B cell (primary cell): ENCODE data around the gene LUM. TPM values are rescaled to one million over a fixed set of nuclear protein-coding genes. Genes with fewer than 3 reads are reported as not detected.

Experiments
- ATAC-seq: fragments of 200-7000 bp; cut with Tn5 transposase; one replicate; pipeline ENCODE4 v1.10.0; 2021; ENCODE audit warnings: low read depth, mild to moderate bottlenecking, moderate number of reproducible peaks, moderate library complexity
- CTCF ChIA-PET: fragments of 350-600 bp; sonication (Branson Sonifier 250); formaldehyde crosslinking; loops from one replicate; lab custom pipeline; 2021; ENCODE audit warnings: antibody characterized with exemption, inconsistent platforms; lab: Charles Lee
- POLR2A ChIA-PET: fragments of 350-600 bp; sonication (Branson Sonifier 250); formaldehyde crosslinking; loops from one replicate; lab custom pipeline; 2021; ENCODE audit warnings: antibody characterized with exemption; lab: Charles Lee
- DNase-seq: peaks from one replicate; pipeline ENCODE4 v3.0.0; 2013
- H2AFZ ChIP-seq: 2 replicates; pipeline ENCODE4 v1.6.1; 2012; ENCODE audit warnings: mild to moderate bottlenecking, low read depth, low read length; ENCODE audit not compliant: insufficient read depth, poor library complexity, severe bottlenecking
- H3K27ac ChIP-seq, 2 donors: 1 replicate in 1 of 2; 2 replicates in 1 of 2; pipeline ENCODE4 v1.5.1; 2012 to 2013; ENCODE audit warnings: low read length in 2 of 2, mild to moderate bottlenecking in 2 of 2, moderate library complexity in 1 of 2
- H3K27me3 ChIP-seq, 4 experiments: fragments of 200-600 bp in 1 of 4; sonication (generic) in 1 of 4; replicated peaks in 1 of 4; 1 replicate in 2 of 4; 2 replicates in 2 of 4; pipeline versions ENCODE4 v1.6.1 to v1.7.0; 2013 to 2016; ENCODE audit warnings: low read length in 3 of 4, mild to moderate bottlenecking in 2 of 4, mixed read lengths in 1 of 4, moderate library complexity in 1 of 4; ENCODE audit not compliant: insufficient read depth in 4 of 4, control insufficient read depth in 3 of 4; ENCODE audit errors: control extremely low read depth in 1 of 4
- H3K36me3 ChIP-seq, 2 experiments: replicated peaks in 1 of 2; 1 replicate in 1 of 2; 2 replicates in 1 of 2; pipeline versions ENCODE4 v1.6.1 to v1.7.1; 2013; ENCODE audit warnings: low read length in 1 of 2; ENCODE audit not compliant: insufficient read depth in 2 of 2, control insufficient read depth in 1 of 2; ENCODE audit errors: control extremely low read depth in 1 of 2, extremely low read depth in 1 of 2
- H3K4me1 ChIP-seq, 2 donors: fragments of 200-600 bp in 1 of 2; sonication (generic) in 1 of 2; 1 replicate in 1 of 2; 2 replicates in 1 of 2; pipeline versions ENCODE4 v1.5.1 to v1.6.1; 2013 to 2017; ENCODE audit warnings: low read length in 2 of 2; ENCODE audit not compliant: control insufficient read depth in 2 of 2, insufficient read depth in 2 of 2
- H3K4me2 ChIP-seq: replicated peaks from 2 replicates; pipeline ENCODE3; 2012; ENCODE audit warnings: mild to moderate bottlenecking, low read depth, low read length; ENCODE audit not compliant: poor library complexity, severe bottlenecking
- H3K4me3 ChIP-seq, 5 experiments: fragments of 200-600 bp in 1 of 5; sonication (generic) in 1 of 5; 1 replicate in 3 of 5; 2 replicates in 2 of 5; pipeline versions ENCODE4 v1.5.1 to v1.7.0; 2011 to 2016; ENCODE audit warnings: low read length in 4 of 5, mild to moderate bottlenecking in 4 of 5, low read depth in 2 of 5, control low read depth in 1 of 5, moderate library complexity in 1 of 5; ENCODE audit not compliant: insufficient read depth in 1 of 5; ENCODE audit errors: control extremely low read depth in 1 of 5, extremely low read depth in 1 of 5
- H3K79me2 ChIP-seq: fragments of 200-600 bp; sonication (generic); one replicate; pipeline ENCODE4 v1.6.0; 2016; ENCODE audit warnings: low read length; ENCODE audit not compliant: control insufficient read depth, insufficient read depth
- H3K9ac ChIP-seq: fragments of 200-600 bp; sonication (generic); 2 replicates; pipeline ENCODE4 v1.6.1; 2017; ENCODE audit warnings: mild to moderate bottlenecking, low read length, moderate library complexity
- H3K9me3 ChIP-seq, 3 donors: one replicate each; pipeline versions ENCODE4 v1.6.1 to v1.7.1; 2013; ENCODE audit warnings: low read length in 2 of 3; ENCODE audit not compliant: control insufficient read depth in 2 of 3, insufficient read depth in 1 of 3; ENCODE audit errors: control extremely low read depth in 1 of 3
- H4K20me1 ChIP-seq: 2 replicates; pipeline ENCODE4 v1.6.0; 2012; ENCODE audit warnings: mild to moderate bottlenecking, low read length; ENCODE audit not compliant: insufficient read depth, control insufficient read depth, poor library complexity, severe bottlenecking
- H3K27ac Mint-ChIP-seq: one replicate; pipeline ENCODE4 v1.8.0; 2021; ENCODE audit warnings: mixed read lengths
- H3K27me3 Mint-ChIP-seq: one replicate; pipeline ENCODE4 v1.8.0; 2021; ENCODE audit warnings: mixed read lengths
- H3K4me1 Mint-ChIP-seq: one replicate; pipeline ENCODE4 v1.8.0; 2021; ENCODE audit warnings: mixed read lengths
- H3K4me3 Mint-ChIP-seq: one replicate; pipeline ENCODE4 v1.8.0; 2021; ENCODE audit warnings: mixed read lengths
- H3K9me3 Mint-ChIP-seq: one replicate; pipeline ENCODE4 v1.8.0; 2022; ENCODE audit warnings: mixed read lengths; ENCODE audit not compliant: insufficient read depth
- EZH2 ChIP-seq: IDR thresholded peaks from 2 replicates; pipeline ENCODE4 v1.6.1; 2012; ENCODE audit warnings: borderline replicate concordance, low read depth, mild to moderate bottlenecking, moderate library complexity, low read length; ENCODE audit not compliant: insufficient read depth, poor library complexity, severe bottlenecking
- WGBS: methylation state at CpG from one replicate; pipeline ENCODE4 v1.1.5; 2013; ENCODE audit warnings: missing lambda C conversion rate; ENCODE audit not compliant: insufficient coverage; 5-methylcytosine and 5-hydroxymethylcytosine counted together
- intact Hi-C: fragments of 100-400 bp; cut with micrococcal nuclease; formaldehyde crosslinking; loops from one replicate; pipeline ENCODE4 v1.10.0; 2022
- polyA plus RNA-seq: library from polyadenylated mRNA; depleted of rRNA; stranded (reverse); fragments of >200 nt; gene quantifications from 2 replicates; pipeline ENCODE4 v1.2.3, GENCODE V29; 2012
- total RNA-seq, 2 donors: library from RNA; stranded (reverse); fragments of 120-200 nt in 1 of 2; gene quantifications; 1 replicate in 1 of 2; 2 replicates in 1 of 2; pipeline versions ENCODE4 v1.2.3 to v1.2.4, GENCODE V29; 2013 to 2022
- TF ChIP-seq, protein P1 (sequence below): fragments of 200-600 bp; IDR thresholded peaks from one replicate; pipeline ENCODE4 v1.8.0; 2022; ENCODE audit warnings: antibody characterized with exemption, mild to moderate bottlenecking

The LUM gene
- total and polyA plus RNA-seq, 2 donors (not counting 1 experiment from before 2014, with no cell fraction given) = not detected

DNA sequence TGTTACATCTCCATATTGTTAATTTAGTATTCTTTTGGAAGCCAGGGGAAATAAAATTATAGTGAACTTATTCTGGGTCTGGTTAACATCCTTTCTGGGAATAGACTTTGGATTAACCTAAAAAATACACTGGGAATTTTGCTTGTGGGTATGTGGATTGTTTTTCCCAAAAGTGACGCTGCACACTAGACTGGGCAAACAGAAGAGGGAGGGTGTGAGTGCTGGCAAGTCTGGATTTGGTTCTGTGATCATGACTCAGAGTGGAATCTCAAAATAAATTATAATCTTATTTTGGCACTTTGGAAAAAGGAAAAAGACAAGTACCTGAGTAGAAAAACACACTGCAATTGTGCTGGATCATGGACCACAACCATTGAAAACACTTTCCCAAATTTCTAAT is 15.2 kb upstream of the LUM start:
- no peaks in the 10 kb centered on the region for H3K9me3 Mint-ChIP-seq
- no peaks in the 10 kb centered on the region for H3K79me2 ChIP-seq
- no peaks in the 10 kb centered on the region for H4K20me1 ChIP-seq
- H3K9ac ChIP-seq = no peak overlapping the region
- H3K4me3 ChIP-seq = no peak overlapping the region
- intact Hi-C loops = no loop called here
- H3K36me3 ChIP-seq = no peaks in the 10 kb centered on the region
- TF ChIP-seq, protein P1, sequence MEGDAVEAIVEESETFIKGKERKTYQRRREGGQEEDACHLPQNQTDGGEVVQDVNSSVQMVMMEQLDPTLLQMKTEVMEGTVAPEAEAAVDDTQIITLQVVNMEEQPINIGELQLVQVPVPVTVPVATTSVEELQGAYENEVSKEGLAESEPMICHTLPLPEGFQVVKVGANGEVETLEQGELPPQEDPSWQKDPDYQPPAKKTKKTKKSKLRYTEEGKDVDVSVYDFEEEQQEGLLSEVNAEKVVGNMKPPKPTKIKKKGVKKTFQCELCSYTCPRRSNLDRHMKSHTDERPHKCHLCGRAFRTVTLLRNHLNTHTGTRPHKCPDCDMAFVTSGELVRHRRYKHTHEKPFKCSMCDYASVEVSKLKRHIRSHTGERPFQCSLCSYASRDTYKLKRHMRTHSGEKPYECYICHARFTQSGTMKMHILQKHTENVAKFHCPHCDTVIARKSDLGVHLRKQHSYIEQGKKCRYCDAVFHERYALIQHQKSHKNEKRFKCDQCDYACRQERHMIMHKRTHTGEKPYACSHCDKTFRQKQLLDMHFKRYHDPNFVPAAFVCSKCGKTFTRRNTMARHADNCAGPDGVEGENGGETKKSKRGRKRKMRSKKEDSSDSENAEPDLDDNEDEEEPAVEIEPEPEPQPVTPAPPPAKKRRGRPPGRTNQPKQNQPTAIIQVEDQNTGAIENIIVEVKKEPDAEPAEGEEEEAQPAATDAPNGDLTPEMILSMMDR = no peak
- TF ChIP-seq EZH2 = no peak
- no peak overlapping the region for H3K27ac Mint-ChIP-seq
- ChIA-PET CTCF (no interaction called here), POLR2A (no interaction called here)
- H3K4me2 ChIP-seq = no peak overlapping the region
- no peak for ATAC-seq
- no peak overlapping the region for H3K4me3 Mint-ChIP-seq
- no peak for DNase-seq
- H3K4me1 Mint-ChIP-seq = no peaks in the 10 kb centered on the region
- no peaks in the 10 kb centered on the region for H3K27me3 Mint-ChIP-seq
- 60% methylated on average over 1 of the region's 1 CpG for WGBS
- H3K4me1 ChIP-seq = no peaks in the 10 kb centered on the region
- no peak overlapping the region for H2AFZ ChIP-seq
- H3K27ac ChIP-seq = no peak overlapping the region
- H3K27me3 ChIP-seq = no peaks in the 10 kb centered on the region
- no peaks in the 10 kb centered on the region for H3K9me3 ChIP-seq

- intact Hi-C loops = no loop called here
- Histone ChIP-seq H3K9ac (no peak overlapping the region), H4K20me1 (no peaks in the 10 kb centered on the region), H3K27me3 (no peaks in the 10 kb centered on the region), H2AFZ (no peak overlapping the region), H3K4me3 (no peak overlapping the region), H3K4me1 (no peaks in the 10 kb centered on the region), H3K9me3 (no peaks in the 10 kb centered on the region), H3K4me2 (no peak overlapping the region), H3K79me2 (no peaks in the 10 kb centered on the region), H3K27ac (no peak overlapping the region), H3K36me3 (no peaks in the 10 kb centered on the region)
- no peak for DNase-seq
- no peak for ATAC-seq
- H3K27ac Mint-ChIP-seq = no peak overlapping the region
- no peaks in the 10 kb centered on the region for H3K4me1 Mint-ChIP-seq
- no peaks in the 10 kb centered on the region for H3K9me3 Mint-ChIP-seq
- TF ChIP-seq EZH2 = no peak
- TF ChIP-seq, protein P1 = no peak
- no peak overlapping the region for H3K4me3 Mint-ChIP-seq
- CTCF ChIA-PET = no interaction called here
- POLR2A ChIA-PET = no interaction called here
- no CpG with 5 or more reads among the region's 5 CpGs for WGBS
- no peaks in the 10 kb centered on the region for H3K27me3 Mint-ChIP-seq
These were observed 12.1 kb upstream of the LUM start for GRCh38 chr12:91123236-91123916.
